Measurements from ENCODE around the gene USP30. TPM values are rescaled to one million over a fixed set of nuclear protein-coding genes. Genes with fewer than 3 reads are reported as not detected.
"Not testable (repeated sequence)": the region's sequence is repeated elsewhere in the genome, so short reads cannot be mapped to it uniquely, and the experiment has no call there.

USP30 gene
- total RNA-seq, 2 donors from 2014 or later, result 18.0 to 30.1 TPM

- intact Hi-C loops (cut with DNase I), result no loop called here
- no peak for TF ChIP-seq POLR2A (IDR thresholded peaks at IDR 0.05)
- no peak for TF ChIP-seq CTCF (IDR thresholded peaks at IDR 0.05)
- no peak for TF ChIP-seq POLR2AphosphoS5 (IDR thresholded peaks at IDR 0.05)
Measured at GRCh38 chr12:109020146-109020795, 32.1 kb upstream of the USP30 start.

GRCh38 chr12:109020796-109021380 lies 31.5 kb upstream of the USP30 start, which contains the start of gene SVOP:
Gene SVOP, minus strand, starts transcription at chr12:109021068. Its CDS starts 200 bp downstream, at chr12:109020868.
- peak; percentile 46 for DNase-seq (ENCODE audit: low spot score)
- Histone ChIP-seq H3K4me1 (replicated peaks) (no peaks in the 10 kb centered on the region), H3K9me3 (no peaks in the 10 kb centered on the region), H3K27me3 (replicated peaks; ENCODE audit: insufficient read depth) (no peaks in the 10 kb centered on the region), H3K27ac (no peak within 1 kb of the TSS), H3K4me3 (no peak within 1 kb of the TSS), H3K36me3 (no peaks in the 10 kb centered on the region)
- no peak for TF ChIP-seq POLR2A (IDR thresholded peaks at IDR 0.05)
- TF ChIP-seq POLR2AphosphoS5 (IDR thresholded peaks at IDR 0.05), result peak; percentile 51
- intact Hi-C loops (cut with DNase I), result no loop called here
- WGBS, result 8% methylated on average over 21 of the region's 30 CpGs

More at GRCh38 chr12:109020146-109020795, 32.1 kb upstream of the USP30 start:
- Histone ChIP-seq H3K36me3 (no peaks in the 10 kb centered on the region), H3K9me3 (no peaks in the 10 kb centered on the region), H3K27me3 (replicated peaks; ENCODE audit: insufficient read depth) (no peaks in the 10 kb centered on the region), H3K27ac (no peak overlapping the region), H3K4me1 (replicated peaks) (no peaks in the 10 kb centered on the region), H3K4me3 (no peak overlapping the region)
- DNase-seq (ENCODE audit: low spot score), result no peak
- WGBS, result 68% methylated on average over 7 of the region's 7 CpGs

- no peaks in the 10 kb centered on the region for H3K4me1 ChIP-seq (replicated peaks)
- intact Hi-C loops (cut with DNase I), result no loop called here
- H3K27ac ChIP-seq, result no peak overlapping the region
- H3K36me3 ChIP-seq, result no peaks in the 10 kb centered on the region
- H3K27me3 ChIP-seq (replicated peaks; ENCODE audit: insufficient read depth), result no peaks in the 10 kb centered on the region
- DNase-seq (ENCODE audit: low spot score), result no peak
- H3K4me3 ChIP-seq, result no peak overlapping the region
- 31% methylated on average over 1 of the region's 1 CpG for WGBS
- TF ChIP-seq POLR2AphosphoS5 (IDR thresholded peaks at IDR 0.05), result no peak
- TF ChIP-seq CTCF (IDR thresholded peaks at IDR 0.05), result no peak
- no peak for TF ChIP-seq POLR2A (IDR thresholded peaks at IDR 0.05)
- H3K9me3 ChIP-seq, result no peaks in the 10 kb centered on the region
Measured at GRCh38 chr12:109027767-109028166, 24.6 kb upstream of the USP30 start.

GRCh38 chr12:109028624-109029023 lies 23.8 kb upstream of the USP30 start:
- H3K4me3 ChIP-seq; H3K9me3 ChIP-seq; intact Hi-C loops (cut with DNase I); H3K27ac ChIP-seq; DNase-seq (ENCODE audit: low spot score); H3K4me1 ChIP-seq (replicated peaks); H3K36me3 ChIP-seq; H3K27me3 ChIP-seq (replicated peaks; ENCODE audit: insufficient read depth): not testable (repeated sequence)
- WGBS, result 76% methylated on average over 3 of the region's 3 CpGs

- DNase-seq (ENCODE audit: low spot score), result no peak
- TF ChIP-seq POLR2AphosphoS5 (IDR thresholded peaks at IDR 0.05), result no peak
- TF ChIP-seq POLR2A (IDR thresholded peaks at IDR 0.05), result no peak
- no peak for TF ChIP-seq CTCF (IDR thresholded peaks at IDR 0.05)
- intact Hi-C loops (cut with DNase I), result no loop called here
- H3K4me3 ChIP-seq, result no peak overlapping the region
- H3K27ac ChIP-seq, result no peak overlapping the region
- H3K36me3 ChIP-seq, result no peaks in the 10 kb centered on the region
- H3K4me1 ChIP-seq (replicated peaks), result no peaks in the 10 kb centered on the region
- no peaks in the 10 kb centered on the region for H3K27me3 ChIP-seq (replicated peaks; ENCODE audit: insufficient read depth)
- 48% methylated on average over 2 of the region's 2 CpGs for WGBS
- no peaks in the 10 kb centered on the region for H3K9me3 ChIP-seq
Measured at GRCh38 chr12:109029411-109029810, 23.0 kb upstream of the USP30 start.

Measured in prostate gland (tissue), 2 donors.